IPS-NIHi7 (cell line): ENCODE results near the gene TRIP4.

Experiments used
- DNase-seq: peaks from one replicate; pipeline ENCODE4 v3.0.0; 2012; ENCODE audit warnings: mixed read lengths; ENCODE audit errors: extremely low spot score

TRIP4 gene

GRCh38 chr15:64447536-64448315 is 60.1 kb downstream of the TRIP4 start:
- DNase-seq = no peak

DNA sequence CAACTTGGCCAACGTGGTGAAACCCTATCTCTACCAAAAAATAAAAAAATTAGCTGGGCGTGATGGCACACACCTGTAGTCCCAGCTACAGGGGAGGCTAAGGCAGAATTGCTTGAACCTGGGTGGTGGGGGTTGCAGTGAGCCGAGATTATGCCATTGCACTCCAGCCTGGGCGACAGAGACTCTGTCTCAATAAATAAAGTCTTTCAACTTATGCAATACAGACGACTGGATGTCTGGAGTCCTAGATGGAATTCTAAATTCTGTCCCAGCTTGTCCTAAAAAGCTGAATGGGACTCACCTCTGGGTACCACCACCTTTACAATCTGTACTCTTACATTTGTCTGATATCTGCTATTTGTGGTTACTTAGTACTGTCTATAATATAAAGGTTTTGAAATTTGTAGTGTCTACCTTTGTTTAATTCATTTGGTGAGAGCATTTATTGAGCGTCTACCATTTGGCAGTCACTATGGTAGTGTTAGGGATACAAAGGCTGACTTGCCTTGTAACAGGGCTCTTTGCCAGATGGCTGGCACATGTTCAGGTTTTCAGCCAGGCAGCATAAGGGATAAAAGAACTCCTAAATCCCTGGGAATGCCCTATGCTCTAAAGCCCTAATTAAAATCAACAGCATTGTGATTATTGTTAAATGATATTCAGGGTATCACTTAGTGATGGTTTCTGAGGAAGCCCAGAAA is 65.5 kb downstream of the TRIP4 start:
- DNase-seq = no peak

- DNase-seq = no peak
Observed at GRCh38 chr15:64453689-64454037, 66.0 kb downstream of the TRIP4 start.

DNA sequence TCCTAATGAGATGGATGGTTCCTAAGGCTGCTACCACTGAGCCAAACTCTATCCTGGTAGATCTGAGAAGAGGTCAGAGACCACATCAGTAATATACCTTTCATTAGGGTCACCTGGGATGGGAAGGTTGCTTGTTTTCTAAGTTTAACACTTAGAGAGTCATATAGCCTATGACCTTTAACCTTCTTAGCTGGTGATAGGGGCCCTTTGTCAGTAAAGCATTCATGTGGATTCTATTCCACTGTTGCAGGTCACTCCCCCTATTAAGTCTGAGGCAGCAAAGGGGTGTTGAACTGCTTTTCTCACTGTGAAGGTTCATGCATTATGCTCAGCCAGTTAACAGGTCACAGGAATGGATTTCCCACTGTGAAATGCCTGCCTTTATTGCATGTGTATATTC is 66.6 kb downstream of the TRIP4 start:
- peak; percentile 16 for DNase-seq

- DNase-seq = no peak
Observed at GRCh38 chr15:64455961-64456371, 68.3 kb downstream of the TRIP4 start.

DNA sequence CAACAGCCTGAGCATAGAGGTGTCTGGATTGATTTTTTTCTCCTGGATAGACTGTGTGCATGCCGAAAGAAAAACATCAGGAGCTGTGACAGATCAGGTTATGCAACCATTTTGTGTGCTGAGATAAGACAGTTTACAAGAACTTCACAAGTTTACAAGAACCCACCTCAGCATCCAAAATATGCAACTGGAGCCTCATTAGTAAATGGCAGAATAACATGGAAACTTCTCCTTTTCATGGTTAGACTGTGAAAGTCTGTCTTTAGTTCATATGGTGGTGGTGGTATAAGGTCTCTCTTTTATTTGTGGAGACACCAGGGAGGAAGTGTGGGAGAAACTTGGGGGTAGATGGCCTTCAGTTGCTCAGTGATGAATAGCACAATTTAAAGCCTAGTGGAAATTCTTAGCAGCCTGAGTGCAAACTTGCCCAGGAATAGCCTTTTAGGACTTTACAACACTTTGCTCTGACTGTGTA is 69.0 kb downstream of the TRIP4 start:
- no peak for DNase-seq

DNA sequence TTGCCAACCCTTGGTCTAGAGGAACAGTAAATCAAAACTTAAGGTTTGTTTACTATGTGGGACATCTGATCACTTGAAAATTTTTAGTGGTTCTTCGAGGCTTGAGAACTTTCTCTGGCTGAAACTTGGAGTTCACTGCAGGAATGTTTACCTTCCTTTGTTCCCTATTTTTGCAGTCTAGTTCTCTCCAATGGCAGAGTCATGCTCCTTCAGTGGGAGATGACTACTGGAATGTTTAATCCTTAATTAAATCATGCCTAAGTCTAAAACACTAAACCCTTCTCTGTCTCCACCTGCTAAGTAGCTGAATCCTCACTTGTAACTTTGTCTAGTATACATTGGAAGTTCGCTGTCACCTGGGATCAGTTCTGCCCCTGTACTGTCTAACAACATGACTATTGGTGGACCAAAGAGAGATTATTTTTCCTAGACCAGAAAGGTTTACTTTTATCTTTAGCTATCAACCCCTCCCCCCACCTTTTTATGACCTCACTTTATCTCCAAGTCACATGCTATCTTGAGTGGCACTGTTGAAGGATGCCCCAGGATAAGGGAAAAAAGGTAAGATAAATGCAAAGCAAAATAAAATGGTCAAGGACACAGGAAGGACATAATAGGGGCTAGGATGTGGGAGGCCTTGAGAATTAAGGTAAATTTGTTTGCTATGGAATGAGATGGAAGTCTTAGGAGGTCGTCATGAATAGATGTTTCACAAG is 71.6 kb downstream of the TRIP4 start:
- no peak for DNase-seq

DNA sequence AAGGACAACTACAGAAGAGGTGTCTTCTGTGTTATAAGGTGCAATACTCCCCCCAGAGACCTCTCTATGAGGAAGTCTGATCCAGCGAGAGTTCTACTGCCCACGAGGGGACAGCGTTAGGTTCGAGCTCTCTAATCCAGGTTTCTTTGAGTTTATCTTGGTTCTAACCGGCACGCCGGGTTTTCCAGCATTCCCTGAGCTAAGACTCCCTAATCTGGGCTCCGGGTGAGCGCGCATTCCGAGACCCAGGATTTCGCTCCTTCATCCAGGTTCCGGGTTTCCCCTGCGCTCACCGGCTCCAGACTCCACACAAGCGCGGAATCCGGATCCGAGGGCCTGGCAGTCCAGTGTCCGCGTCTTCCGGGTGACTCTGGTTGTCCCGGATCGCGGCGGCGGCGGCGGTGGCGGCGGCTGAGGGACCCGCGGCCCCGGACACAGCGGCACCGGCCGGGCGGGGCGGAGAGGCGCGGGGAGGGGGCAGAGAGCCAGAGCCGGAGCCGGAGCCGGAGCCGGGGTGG is 72.6 kb downstream of the TRIP4 start, which contains the start of gene ZNF609:
Gene ZNF609, plus strand, starts transcription at position 373 of the 518 bp plus-strand sequence. CDS start 38,842 bp downstream, outside the sequence.
- DNase-seq = peak; percentile 99

GRCh38 chr15:64460724-64461720 is 73.4 kb downstream of the TRIP4 start:
- DNase-seq = peak; percentile 56

DNA sequence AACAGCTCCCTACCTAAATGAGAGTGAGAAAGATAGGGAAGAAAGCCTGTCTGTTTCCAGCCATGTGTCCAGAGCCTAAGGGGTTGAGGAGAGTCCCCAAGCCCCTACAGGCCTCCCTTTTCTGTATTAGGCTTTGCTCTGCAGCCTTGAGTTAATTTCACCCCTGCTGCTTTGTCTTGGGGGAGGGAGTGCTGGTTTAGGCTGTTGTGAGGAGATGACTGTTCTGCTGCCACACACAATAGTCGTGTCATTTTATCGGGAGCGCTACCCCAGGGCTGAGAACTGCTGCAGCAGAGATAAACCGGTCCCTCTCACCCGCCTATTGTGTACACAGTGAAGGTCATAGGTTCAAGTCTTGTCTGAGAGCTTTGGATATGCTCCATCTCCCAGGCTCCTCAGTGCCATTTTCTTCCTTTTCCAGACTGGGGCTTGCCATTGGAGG is 74.1 kb downstream of the TRIP4 start:
- DNase-seq = peak; percentile 70

- no peak for DNase-seq
Observed at GRCh38 chr15:64462492-64462891, 74.9 kb downstream of the TRIP4 start.

GRCh38 chr15:64464276-64465005 is 76.8 kb downstream of the TRIP4 start:
- no peak for DNase-seq

GRCh38 chr15:64466408-64467141 is 78.9 kb downstream of the TRIP4 start:
- peak; percentile 16 for DNase-seq

- DNase-seq = no peak
Observed at GRCh38 chr15:64472161-64472560, 84.5 kb downstream of the TRIP4 start.

- no peak for DNase-seq
Observed at GRCh38 chr15:64474846-64475245, 87.2 kb downstream of the TRIP4 start.

GRCh38 chr15:64476550-64476949 is 88.9 kb downstream of the TRIP4 start:
- DNase-seq = no peak

DNA sequence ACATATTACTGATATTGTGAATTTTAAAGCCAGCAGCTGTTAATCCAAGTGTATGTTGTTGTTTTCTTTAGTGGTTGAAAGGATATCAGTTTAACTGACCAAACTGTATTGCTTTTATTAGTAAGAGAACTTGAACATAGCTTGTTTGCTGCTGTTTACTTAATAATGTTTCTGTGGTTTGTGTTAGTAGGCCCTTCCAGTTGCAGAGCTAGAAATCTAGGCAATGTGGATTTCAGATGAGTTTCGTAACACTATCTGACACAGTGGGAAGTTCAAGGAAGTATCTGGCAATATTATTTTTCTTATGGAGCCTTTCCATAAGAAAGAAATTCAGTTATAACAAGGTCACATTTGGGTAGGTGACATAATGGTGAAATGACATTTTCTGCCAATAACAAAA is 91.2 kb downstream of the TRIP4 start:
- DNase-seq = no peak

DNA sequence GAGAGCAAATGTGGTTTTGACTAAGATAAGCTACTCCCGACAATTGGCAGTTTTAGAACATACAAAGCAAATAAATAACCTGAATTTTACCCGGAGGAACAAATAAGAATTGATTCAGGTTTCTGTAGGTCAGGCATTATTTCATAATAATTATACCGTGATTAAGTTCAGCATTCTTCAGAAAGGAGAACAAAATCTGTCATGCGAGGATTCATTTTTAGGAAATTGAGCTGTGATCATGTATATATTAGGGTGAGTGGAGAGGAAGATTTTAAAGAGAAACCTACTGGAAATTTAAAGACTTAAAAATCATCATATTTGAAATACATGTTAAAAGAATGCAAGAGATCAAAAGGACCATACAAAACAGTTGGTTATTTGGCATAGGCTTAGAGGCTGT is 93.3 kb downstream of the TRIP4 start:
- DNase-seq = no peak

DNA sequence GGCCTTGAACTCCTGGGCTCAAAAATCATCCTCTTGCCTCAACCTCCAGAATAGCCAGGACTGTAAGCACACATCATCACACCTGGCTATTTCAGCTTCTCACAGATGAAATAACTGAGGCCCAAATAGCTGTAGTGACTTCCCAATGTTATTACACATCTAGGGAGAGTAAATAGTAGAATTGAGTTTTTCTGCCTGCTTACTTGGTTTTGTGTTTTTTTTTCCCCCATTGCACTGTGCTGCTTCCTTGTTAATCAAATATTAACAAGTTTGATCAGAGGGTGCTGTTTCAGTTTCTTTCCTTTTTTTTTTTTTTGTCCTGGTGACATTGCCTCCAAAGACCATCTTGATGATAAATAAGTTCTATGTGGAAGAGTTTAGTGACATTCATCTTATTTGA is 96.1 kb downstream of the TRIP4 start:
- no peak for DNase-seq
